Measurements from ENCODE around the gene PDE5A.
"Not testable (repeated sequence)": the region's sequence is repeated elsewhere in the genome, so short reads cannot be mapped to it uniquely, and the experiment has no call there.

GRCh38 chr4:119455734-119456133 is 172.9 kb downstream of the PDE5A start:
- TF ChIP-seq JUND (IDR thresholded peaks at IDR 0.05); RAD21 (IDR thresholded peaks at IDR 0.05; ENCODE audit: low read depth); TCF7L2 (IDR thresholded peaks at IDR 0.05; ENCODE audit: borderline replicate concordance, extremely low read depth, insufficient read depth, insufficient read length); FOSL1 (IDR thresholded peaks at IDR 0.05; ENCODE audit: low read depth); POLR2A (IDR thresholded peaks at IDR 0.05; ENCODE audit: borderline replicate concordance, extremely low read depth, insufficient read depth, insufficient read length); MAX (IDR thresholded peaks at IDR 0.05); POLR2AphosphoS5 (IDR thresholded peaks at IDR 0.05; ENCODE audit: low read depth, low read length); ZNF274 (IDR thresholded peaks at IDR 0.05; ENCODE audit: low read depth, low read length); EZH2 (IDR thresholded peaks at IDR 0.05); YY1 (IDR thresholded peaks at IDR 0.05; ENCODE audit: extremely low read depth, insufficient replicate concordance, low read depth, low read length); ATF3 (IDR thresholded peaks at IDR 0.05); SP1 (IDR thresholded peaks at IDR 0.05; ENCODE audit: low read depth): not testable (repeated sequence)
- TF ChIP-seq, protein P1, sequence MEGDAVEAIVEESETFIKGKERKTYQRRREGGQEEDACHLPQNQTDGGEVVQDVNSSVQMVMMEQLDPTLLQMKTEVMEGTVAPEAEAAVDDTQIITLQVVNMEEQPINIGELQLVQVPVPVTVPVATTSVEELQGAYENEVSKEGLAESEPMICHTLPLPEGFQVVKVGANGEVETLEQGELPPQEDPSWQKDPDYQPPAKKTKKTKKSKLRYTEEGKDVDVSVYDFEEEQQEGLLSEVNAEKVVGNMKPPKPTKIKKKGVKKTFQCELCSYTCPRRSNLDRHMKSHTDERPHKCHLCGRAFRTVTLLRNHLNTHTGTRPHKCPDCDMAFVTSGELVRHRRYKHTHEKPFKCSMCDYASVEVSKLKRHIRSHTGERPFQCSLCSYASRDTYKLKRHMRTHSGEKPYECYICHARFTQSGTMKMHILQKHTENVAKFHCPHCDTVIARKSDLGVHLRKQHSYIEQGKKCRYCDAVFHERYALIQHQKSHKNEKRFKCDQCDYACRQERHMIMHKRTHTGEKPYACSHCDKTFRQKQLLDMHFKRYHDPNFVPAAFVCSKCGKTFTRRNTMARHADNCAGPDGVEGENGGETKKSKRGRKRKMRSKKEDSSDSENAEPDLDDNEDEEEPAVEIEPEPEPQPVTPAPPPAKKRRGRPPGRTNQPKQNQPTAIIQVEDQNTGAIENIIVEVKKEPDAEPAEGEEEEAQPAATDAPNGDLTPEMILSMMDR (IDR thresholded peaks at IDR 0.05 in 2 of 3, conservative IDR thresholded peaks at IDR 0.05 in 1 of 3; ENCODE audit: borderline replicate concordance in 1 of 3, insufficient read depth in 1 of 3, low read depth in 2 of 3, low read length in 2 of 3) = not testable (repeated sequence)
- TF ChIP-seq, protein P2, sequence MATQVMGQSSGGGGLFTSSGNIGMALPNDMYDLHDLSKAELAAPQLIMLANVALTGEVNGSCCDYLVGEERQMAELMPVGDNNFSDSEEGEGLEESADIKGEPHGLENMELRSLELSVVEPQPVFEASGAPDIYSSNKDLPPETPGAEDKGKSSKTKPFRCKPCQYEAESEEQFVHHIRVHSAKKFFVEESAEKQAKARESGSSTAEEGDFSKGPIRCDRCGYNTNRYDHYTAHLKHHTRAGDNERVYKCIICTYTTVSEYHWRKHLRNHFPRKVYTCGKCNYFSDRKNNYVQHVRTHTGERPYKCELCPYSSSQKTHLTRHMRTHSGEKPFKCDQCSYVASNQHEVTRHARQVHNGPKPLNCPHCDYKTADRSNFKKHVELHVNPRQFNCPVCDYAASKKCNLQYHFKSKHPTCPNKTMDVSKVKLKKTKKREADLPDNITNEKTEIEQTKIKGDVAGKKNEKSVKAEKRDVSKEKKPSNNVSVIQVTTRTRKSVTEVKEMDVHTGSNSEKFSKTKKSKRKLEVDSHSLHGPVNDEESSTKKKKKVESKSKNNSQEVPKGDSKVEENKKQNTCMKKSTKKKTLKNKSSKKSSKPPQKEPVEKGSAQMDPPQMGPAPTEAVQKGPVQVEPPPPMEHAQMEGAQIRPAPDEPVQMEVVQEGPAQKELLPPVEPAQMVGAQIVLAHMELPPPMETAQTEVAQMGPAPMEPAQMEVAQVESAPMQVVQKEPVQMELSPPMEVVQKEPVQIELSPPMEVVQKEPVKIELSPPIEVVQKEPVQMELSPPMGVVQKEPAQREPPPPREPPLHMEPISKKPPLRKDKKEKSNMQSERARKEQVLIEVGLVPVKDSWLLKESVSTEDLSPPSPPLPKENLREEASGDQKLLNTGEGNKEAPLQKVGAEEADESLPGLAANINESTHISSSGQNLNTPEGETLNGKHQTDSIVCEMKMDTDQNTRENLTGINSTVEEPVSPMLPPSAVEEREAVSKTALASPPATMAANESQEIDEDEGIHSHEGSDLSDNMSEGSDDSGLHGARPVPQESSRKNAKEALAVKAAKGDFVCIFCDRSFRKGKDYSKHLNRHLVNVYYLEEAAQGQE (IDR thresholded peaks at IDR 0.05; ENCODE audit: low read depth) = not testable (repeated sequence)
